ENCODE results near the gene AHCYL1.

Gene AHCYL1

DNA sequence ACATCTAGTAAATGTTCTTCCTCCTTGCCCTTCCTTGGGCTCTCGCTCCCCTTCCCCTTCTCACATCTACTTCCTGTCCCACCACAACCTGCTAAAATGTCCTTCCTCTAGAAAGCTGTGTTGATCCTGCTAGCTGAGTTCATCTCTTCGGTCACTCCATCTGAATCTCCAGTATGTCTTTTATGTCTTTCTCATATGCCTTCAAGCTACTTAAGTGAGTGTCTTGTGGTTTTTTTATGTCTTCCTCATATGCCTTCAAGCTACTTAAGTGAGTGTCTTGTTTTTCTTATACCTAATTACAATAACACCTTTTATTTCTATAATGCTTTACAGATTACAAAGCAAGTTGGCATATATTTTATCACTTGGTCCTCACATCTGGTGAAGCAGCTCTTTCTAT is 40.0 kb upstream of the AHCYL1 start:
- DNase-seq, result no peak
- no peak overlapping the region for H3K23ac ChIP-seq (ENCODE audit: low read length)
- H3K4ac ChIP-seq (ENCODE audit: low read depth, low read length), result no peak overlapping the region
- H2BK120ac ChIP-seq (ENCODE audit: low read depth, low read length), result no peak overlapping the region
- no peaks in the 10 kb centered on the region for H3K79me2 ChIP-seq (ENCODE audit: control insufficient read depth, insufficient read depth, low read length)
- H2BK5ac ChIP-seq (ENCODE audit: low read length), result no peak overlapping the region
- no peak overlapping the region for H3K18ac ChIP-seq (ENCODE audit: low read length)
- no peak overlapping the region for H2AK5ac ChIP-seq (ENCODE audit: low read length)
- H3K9ac ChIP-seq (ENCODE audit: low read length), result no peak overlapping the region
- H3K36me3 ChIP-seq (ENCODE audit: control insufficient read depth, insufficient read depth, low read length), result no peaks in the 10 kb centered on the region
- no peak overlapping the region for H3K4me3 ChIP-seq (ENCODE audit: low read length)
- H3K4me2 ChIP-seq (ENCODE audit: low read length), result no peak overlapping the region
- no peaks in the 10 kb centered on the region for H3K27me3 ChIP-seq (ENCODE audit: insufficient read depth, low read length, poor library complexity)
- no peak overlapping the region for H3K56ac ChIP-seq (ENCODE audit: low read length)
- WGBS (ENCODE audit: extremely low coverage, insufficient coverage, low lambda C conversion rate), result no CpG with 5 or more reads among the region's 2 CpGs
- H3K27ac ChIP-seq (ENCODE audit: low read depth, low read length), result no peak overlapping the region
- no peaks in the 10 kb centered on the region for H3K4me1 ChIP-seq (ENCODE audit: control insufficient read depth, low read depth, low read length)
- H4K5ac ChIP-seq (ENCODE audit: low read length), result no peak overlapping the region
- H3K79me1 ChIP-seq (ENCODE audit: low read length), result no peaks in the 10 kb centered on the region
- no peak overlapping the region for H2BK15ac ChIP-seq (replicated peaks; ENCODE audit: low read depth)
- no peak overlapping the region for H4K8ac ChIP-seq (ENCODE audit: low read depth, low read length)

DNA sequence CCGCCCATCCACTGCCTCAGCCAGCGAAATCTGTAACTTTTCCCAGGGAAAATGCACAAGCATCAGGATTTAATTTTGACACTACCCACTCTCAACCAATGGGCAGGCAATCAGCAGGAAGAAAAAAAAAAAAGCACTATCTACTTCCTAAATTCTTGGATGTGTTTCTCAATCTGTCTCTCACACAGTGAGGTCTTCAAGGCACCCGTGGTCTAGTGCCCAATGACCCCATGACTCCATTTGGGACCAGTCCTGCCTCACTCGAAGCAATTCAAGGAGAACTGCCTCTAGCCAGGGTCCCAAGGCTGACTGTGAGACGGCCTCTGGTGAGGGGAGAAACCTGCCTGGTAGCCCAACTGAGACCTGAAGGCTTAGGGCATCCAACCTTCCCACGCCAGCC is 38.1 kb upstream of the AHCYL1 start:
- Histone ChIP-seq H4K5ac (ENCODE audit: low read length) (no peak overlapping the region), H3K23ac (ENCODE audit: low read length) (no peak overlapping the region), H3K4ac (ENCODE audit: low read depth, low read length) (no peak overlapping the region), H3K27me3 (ENCODE audit: insufficient read depth, low read length, poor library complexity) (no peaks in the 10 kb centered on the region), H3K18ac (ENCODE audit: low read length) (no peak overlapping the region), H3K79me1 (ENCODE audit: low read length) (no peaks in the 10 kb centered on the region), H3K9ac (ENCODE audit: low read length) (no peak overlapping the region), H4K8ac (ENCODE audit: low read depth, low read length) (no peak overlapping the region), H3K56ac (ENCODE audit: low read length) (no peak overlapping the region), H3K4me3 (ENCODE audit: low read length) (no peak overlapping the region), H3K79me2 (ENCODE audit: control insufficient read depth, insufficient read depth, low read length) (no peaks in the 10 kb centered on the region), H2AK5ac (ENCODE audit: low read length) (no peak overlapping the region), H3K36me3 (ENCODE audit: control insufficient read depth, insufficient read depth, low read length) (no peaks in the 10 kb centered on the region), H2BK15ac (replicated peaks; ENCODE audit: low read depth) (no peak overlapping the region), H3K4me2 (ENCODE audit: low read length) (no peak overlapping the region), H3K4me1 (ENCODE audit: control insufficient read depth, low read depth, low read length) (no peaks in the 10 kb centered on the region), H2BK120ac (ENCODE audit: low read depth, low read length) (no peak overlapping the region), H2BK5ac (ENCODE audit: low read length) (no peak overlapping the region), H3K27ac (ENCODE audit: low read depth, low read length) (no peak overlapping the region)
- WGBS (ENCODE audit: extremely low coverage, insufficient coverage, low lambda C conversion rate), result no CpG with 5 or more reads among the region's 6 CpGs
- DNase-seq, result no peak

DNA sequence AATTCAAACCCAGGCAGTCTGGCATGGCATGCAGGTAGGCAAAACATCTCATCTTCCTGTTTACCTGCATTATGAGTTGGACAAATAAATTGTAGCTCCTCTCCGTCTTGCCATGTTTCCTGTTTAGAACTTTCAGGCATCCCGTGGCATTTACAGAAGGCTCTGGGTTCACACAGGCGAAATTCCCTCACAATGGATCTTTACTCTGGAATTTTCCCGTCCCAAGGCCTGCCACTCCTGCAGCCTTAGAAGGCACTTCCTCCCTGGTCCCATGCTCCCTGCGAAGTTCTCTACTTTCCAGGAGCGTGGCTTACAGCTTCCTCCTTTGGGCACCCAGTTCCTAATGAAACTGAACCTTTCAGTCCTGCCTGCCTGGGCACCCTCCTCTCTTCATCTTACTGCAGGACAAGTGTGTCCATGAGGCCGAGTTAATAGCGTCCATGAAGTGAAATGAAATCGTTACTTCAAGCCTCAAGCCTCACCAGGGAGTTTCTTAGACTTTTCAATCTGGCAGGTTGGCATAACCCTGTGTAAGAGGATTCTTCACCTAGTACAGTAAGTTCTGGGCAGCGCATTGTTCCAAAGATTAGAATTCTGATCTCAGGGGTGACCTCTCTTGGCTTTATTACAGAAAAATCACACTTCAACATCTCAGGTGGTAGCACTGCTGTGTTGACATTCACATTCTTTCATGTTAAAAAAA is 36.8 kb upstream of the AHCYL1 start:
- peak; percentile 42 for DNase-seq
- H3K27ac ChIP-seq (ENCODE audit: low read depth, low read length), result no peak overlapping the region
- H3K4ac ChIP-seq (ENCODE audit: low read depth, low read length), result no peak overlapping the region
- H3K4me3 ChIP-seq (ENCODE audit: low read length), result no peak overlapping the region
- H4K5ac ChIP-seq (ENCODE audit: low read length), result no peak overlapping the region
- no peak overlapping the region for H3K9ac ChIP-seq (ENCODE audit: low read length)
- no peaks in the 10 kb centered on the region for H3K79me2 ChIP-seq (ENCODE audit: control insufficient read depth, insufficient read depth, low read length)
- H2BK5ac ChIP-seq (ENCODE audit: low read length), result no peak overlapping the region
- H4K8ac ChIP-seq (ENCODE audit: low read depth, low read length), result no peak overlapping the region
- H2BK15ac ChIP-seq (replicated peaks; ENCODE audit: low read depth), result no peak overlapping the region
- H3K4me2 ChIP-seq (ENCODE audit: low read length), result no peak overlapping the region
- WGBS (ENCODE audit: extremely low coverage, insufficient coverage, low lambda C conversion rate), result no CpG with 5 or more reads among the region's 10 CpGs
- H3K36me3 ChIP-seq (ENCODE audit: control insufficient read depth, insufficient read depth, low read length), result no peaks in the 10 kb centered on the region
- H3K18ac ChIP-seq (ENCODE audit: low read length), result no peak overlapping the region
- H3K27me3 ChIP-seq (ENCODE audit: insufficient read depth, low read length, poor library complexity), result no peaks in the 10 kb centered on the region
- H3K23ac ChIP-seq (ENCODE audit: low read length), result no peak overlapping the region
- H2AK5ac ChIP-seq (ENCODE audit: low read length), result no peak overlapping the region
- no peak overlapping the region for H3K56ac ChIP-seq (ENCODE audit: low read length)
- H3K79me1 ChIP-seq (ENCODE audit: low read length), result no peaks in the 10 kb centered on the region
- H3K4me1 ChIP-seq (ENCODE audit: control insufficient read depth, low read depth, low read length), result no peaks in the 10 kb centered on the region
- peak overlapping the region; percentile 21 for H2BK120ac ChIP-seq (ENCODE audit: low read depth, low read length)

DNA sequence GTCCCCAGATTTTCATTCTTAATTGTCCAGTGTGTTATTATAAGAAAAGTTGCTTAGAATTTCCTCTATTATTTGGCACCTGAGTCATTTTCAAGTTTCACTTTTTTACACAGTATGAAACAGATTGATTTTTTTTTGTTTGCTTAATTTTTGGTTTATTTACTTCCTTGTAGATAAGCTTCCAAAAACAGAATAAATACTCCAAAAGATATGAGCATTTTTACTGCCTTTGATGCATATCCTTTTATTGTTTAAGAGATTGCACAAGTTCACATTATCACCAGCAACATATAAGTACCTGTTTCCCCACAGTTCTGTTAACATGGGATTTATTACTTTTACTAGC is 36.3 kb upstream of the AHCYL1 start:
- Histone ChIP-seq H4K5ac (ENCODE audit: low read length) (no peak overlapping the region), H4K8ac (ENCODE audit: low read depth, low read length) (no peak overlapping the region), H3K79me2 (ENCODE audit: control insufficient read depth, insufficient read depth, low read length) (no peaks in the 10 kb centered on the region), H2BK15ac (replicated peaks; ENCODE audit: low read depth) (no peak overlapping the region), H2AK5ac (ENCODE audit: low read length) (no peak overlapping the region), H3K56ac (ENCODE audit: low read length) (no peak overlapping the region), H3K4me2 (ENCODE audit: low read length) (no peak overlapping the region), H3K36me3 (ENCODE audit: control insufficient read depth, insufficient read depth, low read length) (no peaks in the 10 kb centered on the region), H3K4me1 (ENCODE audit: control insufficient read depth, low read depth, low read length) (no peaks in the 10 kb centered on the region), H2BK5ac (ENCODE audit: low read length) (no peak overlapping the region), H3K4me3 (ENCODE audit: low read length) (no peak overlapping the region), H3K27me3 (ENCODE audit: insufficient read depth, low read length, poor library complexity) (no peaks in the 10 kb centered on the region), H3K23ac (ENCODE audit: low read length) (no peak overlapping the region), H3K79me1 (ENCODE audit: low read length) (no peaks in the 10 kb centered on the region), H3K9ac (ENCODE audit: low read length) (no peak overlapping the region), H3K27ac (ENCODE audit: low read depth, low read length) (no peak overlapping the region), H2BK120ac (ENCODE audit: low read depth, low read length) (peak overlapping the region; percentile 21), H3K4ac (ENCODE audit: low read depth, low read length) (no peak overlapping the region), H3K18ac (ENCODE audit: low read length) (no peak overlapping the region)
- DNase-seq, result no peak

DNA sequence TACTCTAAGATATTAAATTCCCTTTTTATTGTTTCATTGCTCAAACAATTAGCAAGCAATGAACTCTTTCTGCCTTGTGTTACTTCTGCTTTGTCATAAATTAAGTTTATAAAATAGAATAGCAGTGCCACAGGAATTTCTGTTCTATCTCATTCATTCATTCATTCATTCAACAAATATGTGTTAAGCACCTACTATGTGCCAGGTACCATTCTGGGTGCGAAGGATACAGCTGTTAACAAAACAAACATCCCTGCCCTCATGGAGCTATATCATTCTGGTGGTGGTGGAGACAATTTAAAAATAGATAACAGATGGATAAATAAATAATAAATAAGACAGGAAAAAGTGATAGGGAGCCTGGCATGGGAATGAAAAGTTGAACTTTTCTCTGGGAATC is 34.5 kb upstream of the AHCYL1 start:
- Histone ChIP-seq H3K56ac (ENCODE audit: low read length) (no peak overlapping the region), H3K4me3 (ENCODE audit: low read length) (no peak overlapping the region), H3K23ac (ENCODE audit: low read length) (no peak overlapping the region), H3K27ac (ENCODE audit: low read depth, low read length) (no peak overlapping the region), H2BK120ac (ENCODE audit: low read depth, low read length) (no peak overlapping the region), H3K18ac (ENCODE audit: low read length) (no peak overlapping the region), H2AK5ac (ENCODE audit: low read length) (no peak overlapping the region), H3K4ac (ENCODE audit: low read depth, low read length) (no peak overlapping the region), H2BK15ac (replicated peaks; ENCODE audit: low read depth) (no peak overlapping the region), H4K8ac (ENCODE audit: low read depth, low read length) (no peak overlapping the region), H3K9ac (ENCODE audit: low read length) (no peak overlapping the region), H3K4me1 (ENCODE audit: control insufficient read depth, low read depth, low read length) (no peaks in the 10 kb centered on the region), H3K79me2 (ENCODE audit: control insufficient read depth, insufficient read depth, low read length) (no peaks in the 10 kb centered on the region), H3K4me2 (ENCODE audit: low read length) (no peak overlapping the region), H2BK5ac (ENCODE audit: low read length) (no peak overlapping the region), H3K36me3 (ENCODE audit: control insufficient read depth, insufficient read depth, low read length) (no peaks in the 10 kb centered on the region), H4K5ac (ENCODE audit: low read length) (no peak overlapping the region), H3K27me3 (ENCODE audit: insufficient read depth, low read length, poor library complexity) (no peaks in the 10 kb centered on the region), H3K79me1 (ENCODE audit: low read length) (no peaks in the 10 kb centered on the region)
- WGBS (ENCODE audit: extremely low coverage, insufficient coverage, low lambda C conversion rate), result no CpG with 5 or more reads among the region's 1 CpG
- no peak for DNase-seq

DNA sequence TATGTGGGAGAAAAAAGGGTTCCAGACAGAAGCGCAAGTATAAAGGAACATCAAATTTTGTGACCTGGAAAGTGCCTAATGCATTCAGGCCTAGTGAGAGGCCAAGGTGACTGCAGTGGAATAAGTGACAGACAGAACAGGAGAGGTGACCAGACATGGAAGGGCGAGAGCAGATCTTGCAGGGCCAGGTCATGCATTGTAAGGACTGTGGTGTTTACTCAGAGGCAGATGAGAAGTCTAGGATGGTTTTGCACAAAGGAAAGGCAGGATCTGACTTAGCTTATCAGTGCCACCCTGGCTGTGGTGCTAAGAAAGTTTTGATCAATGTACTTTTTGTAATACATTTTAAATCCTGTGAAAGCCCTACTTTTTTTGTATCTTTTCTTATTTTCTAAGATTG is 34.1 kb upstream of the AHCYL1 start:
- Histone ChIP-seq H4K8ac (ENCODE audit: low read depth, low read length) (no peak overlapping the region), H2BK120ac (ENCODE audit: low read depth, low read length) (no peak overlapping the region), H3K27ac (ENCODE audit: low read depth, low read length) (no peak overlapping the region), H3K18ac (ENCODE audit: low read length) (no peak overlapping the region), H2AK5ac (ENCODE audit: low read length) (no peak overlapping the region), H2BK15ac (replicated peaks; ENCODE audit: low read depth) (no peak overlapping the region), H3K27me3 (ENCODE audit: insufficient read depth, low read length, poor library complexity) (no peaks in the 10 kb centered on the region), H3K4ac (ENCODE audit: low read depth, low read length) (no peak overlapping the region), H2BK5ac (ENCODE audit: low read length) (no peak overlapping the region), H3K23ac (ENCODE audit: low read length) (no peak overlapping the region), H3K4me3 (ENCODE audit: low read length) (no peak overlapping the region), H3K79me2 (ENCODE audit: control insufficient read depth, insufficient read depth, low read length) (no peaks in the 10 kb centered on the region), H3K79me1 (ENCODE audit: low read length) (no peaks in the 10 kb centered on the region), H3K56ac (ENCODE audit: low read length) (no peak overlapping the region), H3K4me1 (ENCODE audit: control insufficient read depth, low read depth, low read length) (no peaks in the 10 kb centered on the region), H3K36me3 (ENCODE audit: control insufficient read depth, insufficient read depth, low read length) (no peaks in the 10 kb centered on the region), H4K5ac (ENCODE audit: low read length) (no peak overlapping the region), H3K4me2 (ENCODE audit: low read length) (no peak overlapping the region), H3K9ac (ENCODE audit: low read length) (no peak overlapping the region)
- no CpG with 5 or more reads among the region's 2 CpGs for WGBS (ENCODE audit: extremely low coverage, insufficient coverage, low lambda C conversion rate)
- DNase-seq, result no peak
